ENCODE data around the gene CES1. TPM values are rescaled to one million over a fixed set of nuclear protein-coding genes. Genes with fewer than 3 reads are reported as not detected.

Gene CES1
- total RNA-seq, 2 experiments from 2014 or later: not detected

- Histone ChIP-seq H2AFZ (ENCODE audit: low read length) (no peak overlapping the region), H3K36me3 (ENCODE audit: insufficient read depth, low read length) (no peaks in the 10 kb centered on the region), H3K27ac (ENCODE audit: low read depth, low read length, poor library complexity, severe bottlenecking) (no peak overlapping the region), H3K4me1 (ENCODE audit: insufficient read depth, low read length, poor library complexity, severe bottlenecking) (no peaks in the 10 kb centered on the region), H4K20me1 (ENCODE audit: insufficient read depth, low read length) (no peaks in the 10 kb centered on the region), H3K9me3 (ENCODE audit: low read length) (no peaks in the 10 kb centered on the region), H3K4me3 (ENCODE audit: low read depth, low read length, poor library complexity, severe bottlenecking) (no peak overlapping the region), H3K79me2 (ENCODE audit: insufficient read depth, low read depth, low read length) (no peaks in the 10 kb centered on the region), H3K9me2 (ENCODE audit: insufficient read depth, low read length) (no peaks in the 10 kb centered on the region), H3K4me2 (ENCODE audit: low read length) (no peak overlapping the region)
- BruUV-seq (replicated peaks): no TSS peak
- intact Hi-C loops (cut with micrococcal nuclease; ENCODE audit: unreplicated experiment): no loop called here
- POLR2A ChIA-PET: no interaction called here
- CTCF ChIA-PET (ENCODE audit: unreplicated experiment): no interaction called here
- DNase-seq (ENCODE audit: low spot score): no peak
- no peak for TF ChIP-seq EZH2phosphoT487 (IDR thresholded peaks at IDR 0.05; ENCODE audit: borderline replicate concordance, low read depth, low read length)
- TF ChIP-seq, protein P1, sequence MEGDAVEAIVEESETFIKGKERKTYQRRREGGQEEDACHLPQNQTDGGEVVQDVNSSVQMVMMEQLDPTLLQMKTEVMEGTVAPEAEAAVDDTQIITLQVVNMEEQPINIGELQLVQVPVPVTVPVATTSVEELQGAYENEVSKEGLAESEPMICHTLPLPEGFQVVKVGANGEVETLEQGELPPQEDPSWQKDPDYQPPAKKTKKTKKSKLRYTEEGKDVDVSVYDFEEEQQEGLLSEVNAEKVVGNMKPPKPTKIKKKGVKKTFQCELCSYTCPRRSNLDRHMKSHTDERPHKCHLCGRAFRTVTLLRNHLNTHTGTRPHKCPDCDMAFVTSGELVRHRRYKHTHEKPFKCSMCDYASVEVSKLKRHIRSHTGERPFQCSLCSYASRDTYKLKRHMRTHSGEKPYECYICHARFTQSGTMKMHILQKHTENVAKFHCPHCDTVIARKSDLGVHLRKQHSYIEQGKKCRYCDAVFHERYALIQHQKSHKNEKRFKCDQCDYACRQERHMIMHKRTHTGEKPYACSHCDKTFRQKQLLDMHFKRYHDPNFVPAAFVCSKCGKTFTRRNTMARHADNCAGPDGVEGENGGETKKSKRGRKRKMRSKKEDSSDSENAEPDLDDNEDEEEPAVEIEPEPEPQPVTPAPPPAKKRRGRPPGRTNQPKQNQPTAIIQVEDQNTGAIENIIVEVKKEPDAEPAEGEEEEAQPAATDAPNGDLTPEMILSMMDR (conservative IDR thresholded peaks at IDR 0.05; ENCODE audit: low read length): no peak
These were observed 19.9 kb downstream of the CES1 start for GRCh38 chr16:55812951-55813350.

GRCh38 chr16:55811811-55812210 lies 21.1 kb downstream of the CES1 start:
- Histone ChIP-seq H3K36me3 (ENCODE audit: insufficient read depth, low read length) (no peaks in the 10 kb centered on the region), H3K9me2 (ENCODE audit: insufficient read depth, low read length) (no peaks in the 10 kb centered on the region), H3K4me1 (ENCODE audit: insufficient read depth, low read length, poor library complexity, severe bottlenecking) (no peaks in the 10 kb centered on the region), H3K4me2 (ENCODE audit: low read length) (no peak overlapping the region), H3K79me2 (ENCODE audit: insufficient read depth, low read depth, low read length) (no peaks in the 10 kb centered on the region), H2AFZ (ENCODE audit: low read length) (no peak overlapping the region), H4K20me1 (ENCODE audit: insufficient read depth, low read length) (no peaks in the 10 kb centered on the region), H3K4me3 (ENCODE audit: low read depth, low read length, poor library complexity, severe bottlenecking) (no peak overlapping the region), H3K9me3 (ENCODE audit: low read length) (no peaks in the 10 kb centered on the region), H3K27ac (ENCODE audit: low read depth, low read length, poor library complexity, severe bottlenecking) (no peak overlapping the region)
- DNase-seq (ENCODE audit: low spot score): no peak
- TF ChIP-seq, protein P1 (conservative IDR thresholded peaks at IDR 0.05; ENCODE audit: low read length): no peak
- no peak for TF ChIP-seq EZH2phosphoT487 (IDR thresholded peaks at IDR 0.05; ENCODE audit: borderline replicate concordance, low read depth, low read length)
- ChIA-PET POLR2A (no interaction called here), CTCF (ENCODE audit: unreplicated experiment) (no interaction called here)
- intact Hi-C loops (cut with micrococcal nuclease; ENCODE audit: unreplicated experiment): no loop called here
- no TSS peak for BruUV-seq (replicated peaks)

DNA sequence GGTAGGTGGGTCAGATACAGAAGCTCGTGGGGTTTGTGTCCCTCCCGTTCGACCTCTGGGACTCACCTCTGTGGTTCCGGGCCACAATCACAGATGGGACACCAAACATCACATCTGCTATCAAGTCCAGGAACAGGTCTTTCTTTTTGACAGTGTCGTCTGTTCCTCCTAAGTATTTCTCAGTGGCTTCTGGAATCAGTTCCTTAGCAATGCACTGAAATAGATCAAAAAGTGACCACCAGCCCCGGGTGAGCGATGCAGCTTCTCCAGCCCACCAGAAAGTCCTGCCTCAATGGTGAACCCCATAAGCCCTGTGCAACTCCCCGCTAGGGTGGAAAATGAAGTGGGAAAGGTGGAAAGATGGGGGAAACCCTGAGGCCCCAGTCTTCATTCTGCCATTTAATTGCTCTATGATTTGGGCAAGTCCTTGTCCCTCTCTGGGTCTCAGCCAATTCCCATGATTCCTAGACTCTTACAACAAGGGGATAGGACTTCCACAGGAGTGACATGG lies 22.4 kb downstream of the CES1 start:
- Histone ChIP-seq H3K27ac (ENCODE audit: low read depth, low read length, poor library complexity, severe bottlenecking) (no peak overlapping the region), H3K9me2 (ENCODE audit: insufficient read depth, low read length) (no peaks in the 10 kb centered on the region), H3K36me3 (ENCODE audit: insufficient read depth, low read length) (no peaks in the 10 kb centered on the region), H3K9me3 (ENCODE audit: low read length) (no peaks in the 10 kb centered on the region), H2AFZ (ENCODE audit: low read length) (no peak overlapping the region), H4K20me1 (ENCODE audit: insufficient read depth, low read length) (no peaks in the 10 kb centered on the region), H3K79me2 (ENCODE audit: insufficient read depth, low read depth, low read length) (no peaks in the 10 kb centered on the region), H3K4me1 (ENCODE audit: insufficient read depth, low read length, poor library complexity, severe bottlenecking) (no peaks in the 10 kb centered on the region), H3K4me3 (ENCODE audit: low read depth, low read length, poor library complexity, severe bottlenecking) (no peak overlapping the region), H3K4me2 (ENCODE audit: low read length) (no peak overlapping the region)
- no peak for TF ChIP-seq EZH2phosphoT487 (IDR thresholded peaks at IDR 0.05; ENCODE audit: borderline replicate concordance, low read depth, low read length)
- TF ChIP-seq, protein P1 (conservative IDR thresholded peaks at IDR 0.05; ENCODE audit: low read length): no peak
- DNase-seq (ENCODE audit: low spot score): no peak
- intact Hi-C loops (cut with micrococcal nuclease; ENCODE audit: unreplicated experiment): no loop called here
- no TSS peak for BruUV-seq (replicated peaks)
- ChIA-PET POLR2A (no interaction called here), CTCF (ENCODE audit: unreplicated experiment) (interaction anchor here (0.6 kb wide), 1 partner anchor 548 kb away, joined by 3 read pairs; no protein-coding TSS in a partner anchor)

All from OCI-LY7 (cell line).